ENCODE measurements around the gene DDX24. TPM values are rescaled to one million over a fixed set of nuclear protein-coding genes. Genes with fewer than 3 reads are reported as not detected.
A peak's percentile ranks its signal among the peaks of the same experiment; 100 is the strongest.

DDX24 gene
- 171 to 179 TPM (median 172 TPM) in 3 replicates for polyA plus RNA-seq
- 251 TPM for polyA plus RNA-seq (2011; ENCODE audit: low read depth)
- polyA plus RNA-seq (2011; cell fraction: cytosol; rRNA removed) = 124 and 159 TPM in 2 replicates
- 237 and 260 TPM in 2 replicates for polyA plus RNA-seq (2011; cell fraction: nucleus; rRNA removed)
- polyA plus RNA-seq (2012; ENCODE audit: low replicate concordance) = 128 and 144 TPM in 2 replicates
- polyA minus RNA-seq = 63.3 to 137 TPM (median 126 TPM) in 3 replicates
- polyA minus RNA-seq (2011; cell fraction: cytosol; rRNA and poly(A)+ RNA removed) = 56.6 TPM
- 69.4 and 106 TPM in 2 replicates for polyA minus RNA-seq (2011; cell fraction: nucleus; rRNA and poly(A)+ RNA removed)

- FAIRE-seq (peak; percentile 55), DNase-seq (ENCODE audit: low read depth, low spot score) (peak; percentile 71)
- dilution Hi-C loops (cut with MboI; ENCODE audit: extremely low pct_ligation_motif_present, low sequenced_read_pairs) = no loop called here
- Histone ChIP-seq H2AFZ (ENCODE audit: control insufficient read depth, low read length) (peak within 1 kb of the TSS; percentile 97), H3K79me2 (ENCODE audit: control insufficient read depth, insufficient read depth, low read length) (peaks cover 54% of the 10 kb centered on the region), H4K20me1 (ENCODE audit: control insufficient read depth, extremely low read depth, insufficient read depth, low read length) (peaks cover 5% of the 10 kb centered on the region), H3K4me3 (ENCODE audit: control insufficient read depth in 2 of 3, extremely low read depth in 1 of 3, insufficient read depth in 2 of 3, low read depth in 1 of 3, low read length in 3 of 3) (peak within 1 kb of the TSS; percentile 78 to 100 (median 93)), H3K9me3 (ENCODE audit: control insufficient read depth, low read depth, low read length) (peaks cover 2% of the 10 kb centered on the region), H3K4me2 (ENCODE audit: control insufficient read depth, extremely low read depth, insufficient read depth, low read depth, low read length) (peak within 1 kb of the TSS; percentile 98), H3K36me3 (ENCODE audit: control insufficient read depth in 2 of 2, extremely low read depth in 1 of 2, insufficient read depth in 2 of 2, low read length in 2 of 2) (peaks cover 8 to 16% of the 10 kb centered on the region in 2 experiments), H3K9ac (ENCODE audit: control insufficient read depth, extremely low read depth, insufficient read depth, low read length) (peak within 1 kb of the TSS; percentile 95), H3K9me1 (ENCODE audit: control insufficient read depth, extremely low read depth, insufficient read depth, low read length) (no peaks in the 10 kb centered on the region), H3K27ac (ENCODE audit: control insufficient read depth, insufficient read depth, low read length) (peak within 1 kb of the TSS; percentile 88), H3K4me1 (ENCODE audit: control insufficient read depth, extremely low read depth, insufficient read depth, low read length) (peaks cover 30% of the 10 kb centered on the region), H3K27me3 (ENCODE audit: control insufficient read depth, extremely low read depth, insufficient read depth, low read length) (no peaks in the 10 kb centered on the region)
- TF ChIP-seq CTCF (optimal IDR thresholded peaks at IDR 0.05 in 1 of 3, IDR thresholded peaks at IDR 0.05 in 1 of 3, conservative IDR thresholded peaks at IDR 0.05 in 1 of 3; ENCODE audit: extremely low read depth in 1 of 3, insufficient read depth in 2 of 3, low read length in 3 of 3) (no peak), EZH2 (IDR thresholded peaks at IDR 0.05; ENCODE audit: low read length) (no peak)
These were observed at the start of gene DDX24, which contains the start of gene IFI27L1 for GRCh38 chr14:94080621-94081385. DDX24 (minus strand) TSS chr14:94081202; CDS start chr14:94079742, 1,460 bp downstream. IFI27L1 (plus strand) TSS chr14:94081310; CDS start chr14:94096938, 15,628 bp downstream.

GRCh38 chr14:94129758-94130414, 48.9 kb upstream of the DDX24 start:
- H3K9me1 ChIP-seq (ENCODE audit: control insufficient read depth, extremely low read depth, insufficient read depth, low read length) = no peaks in the 10 kb centered on the region
- no peaks in the 10 kb centered on the region for H3K27me3 ChIP-seq (ENCODE audit: control insufficient read depth, extremely low read depth, insufficient read depth, low read length)
- H4K20me1 ChIP-seq (ENCODE audit: control insufficient read depth, extremely low read depth, insufficient read depth, low read length) = no peaks in the 10 kb centered on the region
- H3K79me2 ChIP-seq (ENCODE audit: control insufficient read depth, insufficient read depth, low read length) = no peaks in the 10 kb centered on the region
- H3K4me1 ChIP-seq (ENCODE audit: control insufficient read depth, extremely low read depth, insufficient read depth, low read length) = peaks cover 16% of the 10 kb centered on the region
- dilution Hi-C loops (cut with MboI; ENCODE audit: extremely low pct_ligation_motif_present, low sequenced_read_pairs) = no loop called here
- no peaks in the 10 kb centered on the region for H3K9me3 ChIP-seq (ENCODE audit: control insufficient read depth, low read depth, low read length)
- peak overlapping the region; percentile 74 to 86 (median 85) for H3K4me3 ChIP-seq (ENCODE audit: control insufficient read depth in 2 of 3, extremely low read depth in 1 of 3, insufficient read depth in 2 of 3, low read depth in 1 of 3, low read length in 3 of 3)
- FAIRE-seq (no peak), DNase-seq (ENCODE audit: low read depth, low spot score) (no peak)
- H3K9ac ChIP-seq (ENCODE audit: control insufficient read depth, extremely low read depth, insufficient read depth, low read length) = peak overlapping the region; percentile 75
- H3K36me3 ChIP-seq (ENCODE audit: control insufficient read depth in 2 of 2, extremely low read depth in 1 of 2, insufficient read depth in 2 of 2, low read length in 2 of 2) = peaks cover 0 to 12% of the 10 kb centered on the region in 2 experiments
- TF ChIP-seq EZH2 (IDR thresholded peaks at IDR 0.05; ENCODE audit: low read length) = no peak
- no peak for TF ChIP-seq CTCF (optimal IDR thresholded peaks at IDR 0.05 in 1 of 3, IDR thresholded peaks at IDR 0.05 in 1 of 3, conservative IDR thresholded peaks at IDR 0.05 in 1 of 3; ENCODE audit: extremely low read depth in 1 of 3, insufficient read depth in 2 of 3, low read length in 3 of 3)
- peak overlapping the region; percentile 98 for H3K4me2 ChIP-seq (ENCODE audit: control insufficient read depth, extremely low read depth, insufficient read depth, low read depth, low read length)
- no peak overlapping the region for H3K27ac ChIP-seq (ENCODE audit: control insufficient read depth, insufficient read depth, low read length)
- peak overlapping the region; percentile 85 for H2AFZ ChIP-seq (ENCODE audit: control insufficient read depth, low read length)

Measured in keratinocyte (primary cell).